Measurements from ENCODE around the gene RPS6KC1.

The RPS6KC1 gene

GRCh38 chr1:213131851-213132655 is 81.0 kb downstream of the RPS6KC1 start:
- no peak overlapping the region for H3K4me3 ChIP-seq (IDR thresholded peaks at IDR 0.05; ENCODE audit: insufficient read depth, low read depth, low read length)
- no peak for TF ChIP-seq CTCF (conservative IDR thresholded peaks at IDR 0.05; ENCODE audit: low read depth, low read length)
- H3K4me2 ChIP-seq = no peak overlapping the region
- no peaks in the 10 kb centered on the region for H3K36me3 ChIP-seq (ENCODE audit: insufficient read depth)
- H3K27ac ChIP-seq = no peak overlapping the region
- no peaks in the 10 kb centered on the region for H3K79me2 ChIP-seq (ENCODE audit: insufficient read depth, low read depth)
- no peak overlapping the region for H3K9ac ChIP-seq
- H3K27me3 ChIP-seq (ENCODE audit: insufficient read depth, low read depth) = no peaks in the 10 kb centered on the region
- no peak overlapping the region for H2AFZ ChIP-seq (ENCODE audit: low read depth)
- H3K4me1 ChIP-seq (ENCODE audit: low read depth, poor library complexity, severe bottlenecking) = no peaks in the 10 kb centered on the region
- H4K20me1 ChIP-seq (ENCODE audit: insufficient read depth) = no peaks in the 10 kb centered on the region

- Histone ChIP-seq H4K20me1 (ENCODE audit: insufficient read depth) (no peaks in the 10 kb centered on the region), H3K36me3 (ENCODE audit: insufficient read depth) (no peaks in the 10 kb centered on the region), H3K4me2 (no peak overlapping the region), H3K27ac (no peak overlapping the region), H3K27me3 (ENCODE audit: insufficient read depth, low read depth) (no peaks in the 10 kb centered on the region), H2AFZ (ENCODE audit: low read depth) (no peak overlapping the region), H3K4me3 (IDR thresholded peaks at IDR 0.05; ENCODE audit: insufficient read depth, low read depth, low read length) (no peak overlapping the region), H3K4me1 (ENCODE audit: low read depth, poor library complexity, severe bottlenecking) (peaks cover 11% of the 10 kb centered on the region), H3K9ac (no peak overlapping the region), H3K79me2 (ENCODE audit: insufficient read depth, low read depth) (no peaks in the 10 kb centered on the region)
- no peak for TF ChIP-seq CTCF (conservative IDR thresholded peaks at IDR 0.05; ENCODE audit: low read depth, low read length)
Measured at GRCh38 chr1:213135572-213135971, 84.5 kb downstream of the RPS6KC1 start.

- no peak overlapping the region for H3K27ac ChIP-seq
Measured at GRCh38 chr1:213136190-213136917, 85.3 kb downstream of the RPS6KC1 start.

GRCh38 chr1:213138391-213138790 is 87.3 kb downstream of the RPS6KC1 start:
- Histone ChIP-seq H2AFZ (ENCODE audit: low read depth) (no peak overlapping the region), H4K20me1 (ENCODE audit: insufficient read depth) (no peaks in the 10 kb centered on the region), H3K4me3 (IDR thresholded peaks at IDR 0.05; ENCODE audit: insufficient read depth, low read depth, low read length) (no peak overlapping the region), H3K79me2 (ENCODE audit: insufficient read depth, low read depth) (no peaks in the 10 kb centered on the region), H3K9ac (no peak overlapping the region), H3K4me1 (ENCODE audit: low read depth, poor library complexity, severe bottlenecking) (peaks cover 11% of the 10 kb centered on the region), H3K4me2 (no peak overlapping the region), H3K36me3 (ENCODE audit: insufficient read depth) (no peaks in the 10 kb centered on the region), H3K27ac (no peak overlapping the region), H3K27me3 (ENCODE audit: insufficient read depth, low read depth) (no peaks in the 10 kb centered on the region)
- TF ChIP-seq CTCF (conservative IDR thresholded peaks at IDR 0.05; ENCODE audit: low read depth, low read length) = no peak

More at GRCh38 chr1:213136190-213136917, 85.3 kb downstream of the RPS6KC1 start:
- H3K4me1 ChIP-seq (ENCODE audit: low read depth, poor library complexity, severe bottlenecking) = peaks cover 11% of the 10 kb centered on the region
- H2AFZ ChIP-seq (ENCODE audit: low read depth) = no peak overlapping the region
- H3K9ac ChIP-seq = no peak overlapping the region
- no peak overlapping the region for H3K4me3 ChIP-seq (IDR thresholded peaks at IDR 0.05; ENCODE audit: insufficient read depth, low read depth, low read length)
- H4K20me1 ChIP-seq (ENCODE audit: insufficient read depth) = no peaks in the 10 kb centered on the region
- no peaks in the 10 kb centered on the region for H3K27me3 ChIP-seq (ENCODE audit: insufficient read depth, low read depth)
- no peaks in the 10 kb centered on the region for H3K79me2 ChIP-seq (ENCODE audit: insufficient read depth, low read depth)
- H3K4me2 ChIP-seq = no peak overlapping the region
- H3K36me3 ChIP-seq (ENCODE audit: insufficient read depth) = no peaks in the 10 kb centered on the region
- TF ChIP-seq CTCF (conservative IDR thresholded peaks at IDR 0.05; ENCODE audit: low read depth, low read length) = no peak
